ENCODE results near the gene AUTS2.

DNA sequence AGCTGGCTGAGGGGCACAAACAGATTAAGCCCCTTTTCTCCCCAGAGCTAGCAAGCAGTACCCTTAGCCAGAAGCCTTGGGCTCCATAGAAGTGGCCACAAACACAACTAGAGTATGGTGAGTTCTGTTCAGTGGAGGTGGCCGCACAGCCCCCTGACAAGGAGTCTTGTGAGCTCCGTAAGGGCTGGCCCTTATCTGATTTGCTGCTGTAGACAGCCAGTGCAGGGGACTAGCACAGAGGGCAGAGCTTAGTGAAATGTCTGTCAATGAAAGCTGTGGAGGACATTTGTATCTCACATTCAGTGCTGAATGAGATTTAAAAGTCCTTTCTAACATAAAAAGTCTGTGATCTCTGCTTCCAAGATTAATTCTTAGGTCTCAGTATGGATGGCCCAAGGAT lies 137.3 kb downstream of the AUTS2 start:
- TF ChIP-seq POLR2A (IDR thresholded peaks at IDR 0.05; ENCODE audit: low read depth, low read length) (no peak), POLR2AphosphoS5 (IDR thresholded peaks at IDR 0.05; ENCODE audit: low read depth, low read length) (no peak), TAF1 (IDR thresholded peaks at IDR 0.05; ENCODE audit: borderline replicate concordance, low read depth, low read length) (no peak)
